ENCODE data around the gene ATRN. TPM values are rescaled to one million over a fixed set of nuclear protein-coding genes. Genes with fewer than 3 reads are reported as not detected.

Gene ATRN
- total and polyA plus RNA-seq, 7 donors: 1.2 to 16.1 (median 11.4) TPM

DNA sequence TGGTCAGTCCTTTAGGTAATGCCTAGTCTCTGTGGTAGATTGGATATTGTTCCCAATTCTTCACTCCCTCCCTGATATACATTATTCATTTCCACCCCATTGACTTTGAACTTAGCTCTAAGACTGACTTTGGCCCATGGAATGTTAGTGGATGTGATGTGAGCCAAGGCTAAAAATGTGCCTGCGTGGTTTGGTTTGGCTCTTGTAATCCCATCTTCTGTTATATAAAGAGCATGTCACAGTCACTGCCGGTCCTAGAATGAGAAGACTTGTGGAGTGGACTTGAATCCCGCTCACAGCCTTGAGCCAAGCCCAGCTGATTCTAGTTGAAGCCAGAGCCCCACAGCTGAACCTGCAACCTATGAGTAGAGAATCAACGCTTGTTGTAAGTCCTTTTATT, 39.7 kb upstream of the ATRN start:
- no peaks in the 10 kb centered on the region for H3K9me3 ChIP-seq
- H3K27ac ChIP-seq: peak overlapping the region in 1 of 4 donors; percentile 25
- intact Hi-C loops (cut with DNase I): no loop called here
- no peaks in the 10 kb centered on the region for H3K27me3 ChIP-seq
- no peak for DNase-seq
- H3K4me3 ChIP-seq: no peak overlapping the region
- 92% methylated on average over 4 of the region's 4 CpGs for WGBS, 2 donors
- H3K4me1 ChIP-seq: no peaks in the 10 kb centered on the region
- no peaks in the 10 kb centered on the region for H3K36me3 ChIP-seq
- TF ChIP-seq POLR2A (IDR thresholded peaks at IDR 0.05) (no peak), POLR2AphosphoS5 (IDR thresholded peaks at IDR 0.05) (no peak), EP300 (IDR thresholded peaks at IDR 0.05) (no peak)
- TF ChIP-seq, protein P1, sequence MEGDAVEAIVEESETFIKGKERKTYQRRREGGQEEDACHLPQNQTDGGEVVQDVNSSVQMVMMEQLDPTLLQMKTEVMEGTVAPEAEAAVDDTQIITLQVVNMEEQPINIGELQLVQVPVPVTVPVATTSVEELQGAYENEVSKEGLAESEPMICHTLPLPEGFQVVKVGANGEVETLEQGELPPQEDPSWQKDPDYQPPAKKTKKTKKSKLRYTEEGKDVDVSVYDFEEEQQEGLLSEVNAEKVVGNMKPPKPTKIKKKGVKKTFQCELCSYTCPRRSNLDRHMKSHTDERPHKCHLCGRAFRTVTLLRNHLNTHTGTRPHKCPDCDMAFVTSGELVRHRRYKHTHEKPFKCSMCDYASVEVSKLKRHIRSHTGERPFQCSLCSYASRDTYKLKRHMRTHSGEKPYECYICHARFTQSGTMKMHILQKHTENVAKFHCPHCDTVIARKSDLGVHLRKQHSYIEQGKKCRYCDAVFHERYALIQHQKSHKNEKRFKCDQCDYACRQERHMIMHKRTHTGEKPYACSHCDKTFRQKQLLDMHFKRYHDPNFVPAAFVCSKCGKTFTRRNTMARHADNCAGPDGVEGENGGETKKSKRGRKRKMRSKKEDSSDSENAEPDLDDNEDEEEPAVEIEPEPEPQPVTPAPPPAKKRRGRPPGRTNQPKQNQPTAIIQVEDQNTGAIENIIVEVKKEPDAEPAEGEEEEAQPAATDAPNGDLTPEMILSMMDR (IDR thresholded peaks at IDR 0.05): no peak

DNA sequence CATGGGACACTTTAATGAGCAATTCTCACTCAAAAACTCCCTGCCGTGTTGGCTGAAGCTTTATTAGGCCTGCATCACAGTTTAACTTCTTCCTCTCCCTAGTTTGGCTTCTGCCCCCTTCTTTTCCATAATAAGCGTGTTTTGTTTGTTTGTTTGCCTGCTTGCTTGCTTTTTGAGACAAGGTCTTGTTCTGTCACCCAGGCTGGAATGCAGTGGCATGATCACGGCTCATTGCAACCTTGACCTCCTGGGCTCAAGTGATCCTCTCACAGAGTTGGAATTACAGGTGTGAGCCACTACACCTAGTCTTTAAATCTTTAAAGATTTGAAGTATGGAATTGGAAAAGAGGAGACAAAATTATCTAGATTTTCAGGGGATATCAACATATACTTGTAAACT, 38.0 kb upstream of the ATRN start:
- intact Hi-C loops (cut with DNase I): no loop called here
- DNase-seq: no peak
- Histone ChIP-seq H3K9me3 (no peaks in the 10 kb centered on the region), H3K27me3 (no peaks in the 10 kb centered on the region), H3K36me3 (no peaks in the 10 kb centered on the region), H3K4me3 (no peak overlapping the region), H3K27ac (no peak overlapping the region), H3K4me1 (no peaks in the 10 kb centered on the region)
- 46 to 89% methylated on average over 3 of the region's 3 CpGs for WGBS, 2 donors
- no peak for TF ChIP-seq POLR2AphosphoS5 (IDR thresholded peaks at IDR 0.05)
- no peak for TF ChIP-seq POLR2A (IDR thresholded peaks at IDR 0.05)
- no peak for TF ChIP-seq EP300 (IDR thresholded peaks at IDR 0.05)
- TF ChIP-seq, protein P1 (IDR thresholded peaks at IDR 0.05): no peak

DNA sequence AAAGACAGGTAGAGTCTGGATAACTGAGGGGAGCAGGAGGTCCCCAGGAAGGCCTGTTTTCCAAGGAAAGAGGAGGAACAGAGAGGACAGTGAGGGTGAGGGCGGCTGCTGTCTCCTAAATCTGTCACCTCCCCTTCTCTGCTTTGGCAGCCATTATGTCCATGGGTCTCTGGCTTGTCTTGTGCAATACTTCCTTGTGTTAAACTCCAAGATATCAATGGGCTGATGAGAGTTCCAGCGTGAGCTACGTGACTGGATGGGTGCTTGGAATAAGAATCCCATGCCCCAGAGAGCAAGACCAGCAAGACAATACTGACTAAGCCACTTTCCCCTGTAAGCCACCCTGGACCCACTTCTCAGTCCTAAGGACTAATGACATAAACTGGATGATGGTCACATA, 37.1 kb upstream of the ATRN start:
- H3K4me1 ChIP-seq: no peaks in the 10 kb centered on the region
- DNase-seq: no peak
- TF ChIP-seq POLR2A (IDR thresholded peaks at IDR 0.05) (no peak), POLR2AphosphoS5 (IDR thresholded peaks at IDR 0.05) (no peak), EP300 (IDR thresholded peaks at IDR 0.05) (no peak)
- TF ChIP-seq, protein P1 (IDR thresholded peaks at IDR 0.05): no peak
- no peaks in the 10 kb centered on the region for H3K27me3 ChIP-seq
- H3K27ac ChIP-seq: no peak overlapping the region
- no peaks in the 10 kb centered on the region for H3K9me3 ChIP-seq
- no peaks in the 10 kb centered on the region for H3K36me3 ChIP-seq
- 53 to 66% methylated on average over 3 of the region's 3 CpGs for WGBS, 2 donors
- H3K4me3 ChIP-seq: no peak overlapping the region
- intact Hi-C loops (cut with DNase I): no loop called here

DNA sequence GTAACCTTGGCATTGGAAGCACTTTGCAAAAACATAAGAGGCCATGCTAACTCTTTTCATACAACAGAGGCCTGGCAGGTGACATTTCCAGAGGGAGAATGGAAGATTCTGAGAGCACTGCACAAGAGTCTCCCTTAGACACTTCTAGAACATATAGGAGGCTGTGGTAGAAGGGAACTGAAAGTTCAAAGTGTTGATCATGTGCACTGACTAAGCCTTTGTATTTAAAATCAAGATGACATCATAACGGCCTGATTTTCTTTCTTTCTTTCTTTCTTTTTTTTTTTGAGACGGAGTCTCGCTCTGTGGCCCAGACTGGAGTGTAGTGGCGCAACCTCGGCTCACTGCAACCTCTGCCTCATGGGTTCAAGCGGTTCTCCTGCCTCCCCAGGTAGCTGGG, 36.6 kb upstream of the ATRN start:
- H3K4me1 ChIP-seq: no peaks in the 10 kb centered on the region
- TF ChIP-seq POLR2AphosphoS5 (IDR thresholded peaks at IDR 0.05) (no peak), POLR2A (IDR thresholded peaks at IDR 0.05) (no peak), EP300 (IDR thresholded peaks at IDR 0.05) (no peak)
- TF ChIP-seq, protein P1 (IDR thresholded peaks at IDR 0.05): no peak
- WGBS, 2 donors: 80 to 86% methylated on average over 6 of the region's 6 CpGs

DNA sequence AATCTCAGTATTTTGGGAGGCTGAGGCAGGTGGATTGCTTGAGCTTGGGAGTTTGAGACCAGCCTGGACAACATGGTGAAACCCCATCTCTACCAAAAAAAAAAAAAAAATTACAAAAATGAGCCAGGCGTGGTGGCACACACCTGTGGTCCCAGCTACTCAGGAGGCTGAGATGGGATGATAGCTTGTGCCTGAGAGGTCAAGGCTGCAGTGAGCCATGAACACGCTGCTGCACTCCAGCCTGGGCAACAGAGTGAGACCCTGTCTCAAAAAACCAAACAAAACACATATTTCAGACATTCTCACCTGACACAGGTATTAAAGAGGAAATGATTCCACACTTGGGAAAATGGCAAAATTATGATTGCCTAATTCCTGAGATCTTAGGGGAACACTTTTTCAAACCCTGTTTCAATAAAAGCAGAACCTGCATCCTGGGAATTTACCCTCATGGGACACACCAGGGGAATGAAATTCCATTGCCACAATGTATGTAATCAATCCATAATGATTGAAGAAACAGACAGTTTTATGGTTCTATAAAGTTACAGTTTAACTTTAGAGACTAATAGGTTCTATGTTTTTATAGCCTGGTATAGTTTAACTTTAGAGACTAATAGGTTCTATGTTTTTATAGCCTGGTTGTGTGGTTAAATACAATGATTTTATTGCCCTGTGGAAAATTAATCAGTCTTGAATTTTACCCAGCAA, 33.8 kb upstream of the ATRN start:
- no peaks in the 10 kb centered on the region for H3K4me1 ChIP-seq
- H3K36me3 ChIP-seq: no peaks in the 10 kb centered on the region
- H3K27me3 ChIP-seq: no peaks in the 10 kb centered on the region
- no peak for DNase-seq
- WGBS, 2 donors: 31 to 70% methylated on average over 2 of the region's 2 CpGs
- H3K4me3 ChIP-seq: no peak overlapping the region
- intact Hi-C loops (cut with DNase I): no loop called here
- no peak overlapping the region for H3K27ac ChIP-seq
- H3K9me3 ChIP-seq: no peaks in the 10 kb centered on the region
- TF ChIP-seq EP300 (IDR thresholded peaks at IDR 0.05) (no peak), POLR2A (IDR thresholded peaks at IDR 0.05) (no peak), POLR2AphosphoS5 (IDR thresholded peaks at IDR 0.05) (no peak)
- TF ChIP-seq, protein P1 (IDR thresholded peaks at IDR 0.05): no peak

More for the DNA sequence above, 36.6 kb upstream of the ATRN start:
- Histone ChIP-seq H3K27ac (no peak overlapping the region), H3K4me3 (no peak overlapping the region), H3K9me3 (no peaks in the 10 kb centered on the region), H3K36me3 (no peaks in the 10 kb centered on the region), H3K27me3 (no peaks in the 10 kb centered on the region)
- DNase-seq: no peak
- intact Hi-C loops (cut with DNase I): no loop called here

All from sigmoid colon (tissue), 7 donors.